ENCODE data around the gene SPINK2.

- TF ChIP-seq, protein P1, sequence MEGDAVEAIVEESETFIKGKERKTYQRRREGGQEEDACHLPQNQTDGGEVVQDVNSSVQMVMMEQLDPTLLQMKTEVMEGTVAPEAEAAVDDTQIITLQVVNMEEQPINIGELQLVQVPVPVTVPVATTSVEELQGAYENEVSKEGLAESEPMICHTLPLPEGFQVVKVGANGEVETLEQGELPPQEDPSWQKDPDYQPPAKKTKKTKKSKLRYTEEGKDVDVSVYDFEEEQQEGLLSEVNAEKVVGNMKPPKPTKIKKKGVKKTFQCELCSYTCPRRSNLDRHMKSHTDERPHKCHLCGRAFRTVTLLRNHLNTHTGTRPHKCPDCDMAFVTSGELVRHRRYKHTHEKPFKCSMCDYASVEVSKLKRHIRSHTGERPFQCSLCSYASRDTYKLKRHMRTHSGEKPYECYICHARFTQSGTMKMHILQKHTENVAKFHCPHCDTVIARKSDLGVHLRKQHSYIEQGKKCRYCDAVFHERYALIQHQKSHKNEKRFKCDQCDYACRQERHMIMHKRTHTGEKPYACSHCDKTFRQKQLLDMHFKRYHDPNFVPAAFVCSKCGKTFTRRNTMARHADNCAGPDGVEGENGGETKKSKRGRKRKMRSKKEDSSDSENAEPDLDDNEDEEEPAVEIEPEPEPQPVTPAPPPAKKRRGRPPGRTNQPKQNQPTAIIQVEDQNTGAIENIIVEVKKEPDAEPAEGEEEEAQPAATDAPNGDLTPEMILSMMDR (IDR thresholded peaks at IDR 0.05; ENCODE audit: extremely low read depth in 1 of 2, insufficient read depth in 1 of 2, low read depth in 1 of 2, low read length in 2 of 2): no peak
- TF ChIP-seq MYC (IDR thresholded peaks at IDR 0.05; ENCODE audit: low read depth, low read length) (no peak), JUN (IDR thresholded peaks at IDR 0.05; ENCODE audit: borderline replicate concordance, insufficient read depth, insufficient read length, low read depth) (no peak), POLR2AphosphoS5 (IDR thresholded peaks at IDR 0.05; ENCODE audit: insufficient read depth, low read depth, low read length) (no peak), MAX (IDR thresholded peaks at IDR 0.05; ENCODE audit: insufficient read depth, insufficient read length) (no peak), EZH2 (IDR thresholded peaks at IDR 0.05; ENCODE audit: borderline replicate concordance, low read depth, low read length, severe bottlenecking) (no peak)
Observed at GRCh38 chr4:56768316-56768715, 53.2 kb downstream of the SPINK2 start.

Measured in endothelial cell of umbilical vein (primary cell).